ENCODE measurements around the gene DMBX1.

The DMBX1 gene

GRCh38 chr1:46506470-46507219 is 17.0 kb downstream of the DMBX1 start:
- DNase-seq (ENCODE audit: low spot score), result no peak

GRCh38 chr1:46508757-46509156 is 19.1 kb downstream of the DMBX1 start:
- DNase-seq (ENCODE audit: low spot score), result no peak

GRCh38 chr1:46510341-46510997 is 20.8 kb downstream of the DMBX1 start:
- no peak for DNase-seq (ENCODE audit: low spot score)

- no peak for DNase-seq (ENCODE audit: low spot score)
These were observed 21.3 kb downstream of the DMBX1 start for GRCh38 chr1:46510998-46511365.

- no peak for DNase-seq (ENCODE audit: low spot score)
These were observed 22.6 kb downstream of the DMBX1 start for GRCh38 chr1:46512135-46512791.

- DNase-seq (ENCODE audit: low spot score), result no peak
These were observed 23.2 kb downstream of the DMBX1 start for GRCh38 chr1:46512792-46513190.

GRCh38 chr1:46513536-46513935 is 23.9 kb downstream of the DMBX1 start:
- DNase-seq (ENCODE audit: low spot score), result no peak

GRCh38 chr1:46515576-46515975 is 25.9 kb downstream of the DMBX1 start:
- no peak for DNase-seq (ENCODE audit: low spot score)

GRCh38 chr1:46516200-46516950 is 26.7 kb downstream of the DMBX1 start:
- DNase-seq (ENCODE audit: low spot score), result peak; percentile 13

GRCh38 chr1:46517010-46517600 is 27.5 kb downstream of the DMBX1 start:
- no peak for DNase-seq (ENCODE audit: low spot score)

- DNase-seq (ENCODE audit: low spot score), result no peak
These were observed 28.4 kb downstream of the DMBX1 start for GRCh38 chr1:46517932-46518498.

GRCh38 chr1:46519209-46519608 is 29.6 kb downstream of the DMBX1 start:
- DNase-seq (ENCODE audit: low spot score), result no peak

- no peak for DNase-seq (ENCODE audit: low spot score)
These were observed 30.7 kb downstream of the DMBX1 start for GRCh38 chr1:46520063-46520911.

- no peak for DNase-seq (ENCODE audit: low spot score)
These were observed 31.8 kb downstream of the DMBX1 start for GRCh38 chr1:46521414-46521813.

GRCh38 chr1:46522184-46522968 is 32.7 kb downstream of the DMBX1 start:
- peak; percentile 14 for DNase-seq (ENCODE audit: low spot score)

GRCh38 chr1:46522969-46523320 is 33.3 kb downstream of the DMBX1 start:
- DNase-seq (ENCODE audit: low spot score), result no peak

GRCh38 chr1:46523496-46524353 is 34.1 kb downstream of the DMBX1 start:
- DNase-seq (ENCODE audit: low spot score), result no peak

- no peak for DNase-seq (ENCODE audit: low spot score)
These were observed 35.2 kb downstream of the DMBX1 start for GRCh38 chr1:46524843-46525242.

Data from pons (tissue), 1 donor.